GM23338 (cell line): Measurements from ENCODE around the gene METAP1D. TPM values are rescaled to one million over a fixed set of nuclear protein-coding genes. Genes with fewer than 3 reads are reported as not detected.
A peak's percentile ranks its signal among the peaks of the same experiment; 100 is the strongest.

Experiments used
- ATAC-seq: fragments of 200-7000 bp; cut with Tn5 transposase; 3 replicates; pipeline ENCODE4 v1.9.1; 2020
- DNase-seq: peaks from one replicate; pipeline ENCODE4 v3.0.0-alpha.2; 2015; ENCODE audit warnings: low spot score
- H2AFZ ChIP-seq: fragments of 200-600 bp; sonication (generic); 2 replicates; pipeline ENCODE4 v1.8.0; 2016; ENCODE audit warnings: antibody characterized with exemption, mild to moderate bottlenecking, moderate library complexity
- H3F3A ChIP-seq: fragments of 200-600 bp; sonication (generic); replicated peaks from 2 replicates; pipeline ENCODE4 v1.8.0; 2017; ENCODE audit warnings: antibody characterized with exemption, mixed run types, low read depth
- H3K27ac ChIP-seq: fragments of 200-600 bp; sonication (generic); 2 replicates; pipeline ENCODE4 v1.6.1; 2016; ENCODE audit warnings: low read depth
- H3K27me3 ChIP-seq: fragments of 200-600 bp; sonication (generic); 2 replicates; pipeline ENCODE4 v1.8.0; 2016; ENCODE audit warnings: mild to moderate bottlenecking, mixed run types, moderate library complexity; ENCODE audit not compliant: insufficient read depth
- H3K36me3 ChIP-seq: fragments of 200-600 bp; sonication (generic); 2 replicates; pipeline ENCODE4 v1.8.0; 2016; ENCODE audit warnings: mild to moderate bottlenecking; ENCODE audit not compliant: insufficient read depth
- H3K4me1 ChIP-seq: fragments of 200-600 bp; sonication (generic); 2 replicates; pipeline ENCODE4 v1.8.0; 2016; ENCODE audit warnings: mild to moderate bottlenecking, moderate library complexity; ENCODE audit not compliant: insufficient read depth
- H3K4me2 ChIP-seq: fragments of 200-600 bp; sonication (generic); 2 replicates; pipeline ENCODE4 v1.7.1; 2017; ENCODE audit warnings: mixed run types
- H3K4me3 ChIP-seq: fragments of 200-600 bp; sonication (generic); 2 replicates; pipeline ENCODE4 v1.6.1; 2016; ENCODE audit warnings: mixed run types
- H3K79me2 ChIP-seq: fragments of 200-600 bp; sonication (generic); replicated peaks from 2 replicates; pipeline ENCODE4 v1.8.0; 2017; ENCODE audit warnings: mild to moderate bottlenecking; ENCODE audit not compliant: insufficient read depth
- H3K9me2 ChIP-seq: fragments of 200-600 bp; sonication (generic); 2 replicates; pipeline ENCODE4 v1.8.0; 2017; ENCODE audit not compliant: insufficient read depth
- H4K20me1 ChIP-seq: fragments of 200-600 bp; sonication (generic); replicated peaks from 2 replicates; pipeline ENCODE4 v1.8.0; 2017; ENCODE audit warnings: mild to moderate bottlenecking; ENCODE audit not compliant: insufficient read depth
- H3K27ac Mint-ChIP-seq: 2 replicates; pipeline ENCODE4 v1.8.0; 2020; ENCODE audit warnings: inconsistent platforms, mild to moderate bottlenecking, moderate library complexity, mixed read lengths
- H3K27me3 Mint-ChIP-seq: 3 replicates; pipeline ENCODE4 v1.8.0; 2022; ENCODE audit warnings: low read depth, mild to moderate bottlenecking, moderate library complexity, mixed read lengths, inconsistent platforms; ENCODE audit not compliant: insufficient read depth, poor library complexity
- H3K36me3 Mint-ChIP-seq: 3 replicates; pipeline ENCODE4 v1.8.0; 2021; ENCODE audit warnings: low read depth, mild to moderate bottlenecking, inconsistent platforms, moderate library complexity, mixed read lengths
- H3K4me1 Mint-ChIP-seq: 3 replicates; pipeline ENCODE4 v1.8.0; 2020; ENCODE audit warnings: mild to moderate bottlenecking, inconsistent platforms, mixed read lengths
- H3K4me3 Mint-ChIP-seq: 3 replicates; pipeline ENCODE4 v1.8.0; 2021; ENCODE audit warnings: moderate library complexity, mild to moderate bottlenecking, inconsistent platforms, mixed read lengths
- H3K9me3 Mint-ChIP-seq: 3 replicates; pipeline ENCODE4 v1.8.0; 2020; ENCODE audit warnings: moderate library complexity, mild to moderate bottlenecking, inconsistent platforms, mixed read lengths
- CTCF ChIP-seq, 2 experiments: fragments of 200-600 bp in 1 of 2; sonication (generic) in 1 of 2; conservative IDR thresholded peaks; 2 replicates each; pipeline versions ENCODE4 v1.5.1 to v1.6.1; 2016 to 2017; ENCODE audit warnings: antibody characterized with exemption in 2 of 2, low read depth in 2 of 2, mild to moderate bottlenecking in 2 of 2, moderate library complexity in 1 of 2
- EZH2phosphoT487 ChIP-seq: fragments of 200-600 bp; sonication (generic); IDR thresholded peaks from one replicate; pipeline ENCODE4 v1.8.1; 2018; ENCODE audit warnings: antibody characterized with exemption; ENCODE audit not compliant: unreplicated experiment
- NANOG ChIP-seq: IDR thresholded peaks from 2 replicates; pipeline ENCODE4 v1.6.1; 2016; ENCODE audit warnings: antibody characterized with exemption, borderline replicate concordance
- POLR2AphosphoS5 ChIP-seq: IDR thresholded peaks from 2 replicates; pipeline ENCODE4 v1.6.1; 2016; ENCODE audit warnings: antibody characterized with exemption, low read depth
- REST ChIP-seq: IDR thresholded peaks from one replicate; pipeline ENCODE4 v1.6.1; 2018; ENCODE audit warnings: antibody characterized with exemption; ENCODE audit not compliant: unreplicated experiment
- STAT1 ChIP-seq: IDR thresholded peaks from one replicate; pipeline ENCODE4 v1.6.1; 2016; ENCODE audit warnings: antibody characterized with exemption; ENCODE audit not compliant: unreplicated experiment
- ZNF114 ChIP-seq: fragments of 250-450 bp; sonication (Bioruptor Pico); IDR thresholded peaks from 2 replicates; pipeline ENCODE4 v1.5.0; 2020; ENCODE audit warnings: mild to moderate bottlenecking, moderate library complexity
- ZNF331 ChIP-seq: fragments of 250-450 bp; sonication (Bioruptor Pico); IDR thresholded peaks from 2 replicates; pipeline ENCODE4 v1.5.0; 2020; ENCODE audit warnings: low read depth, mild to moderate bottlenecking, moderate library complexity
- ZNF462 ChIP-seq: fragments of 250-450 bp; sonication (Bioruptor Pico); IDR thresholded peaks from 2 replicates; pipeline ENCODE4 v1.5.0; 2020; ENCODE audit warnings: mild to moderate bottlenecking, moderate library complexity
- polyA plus RNA-seq: library from polyadenylated mRNA; unstranded; fragments of >200 nt; fragmentation: Nextera tagmentation; extraction: Ambion mirVana; gene quantifications from 2 replicates; pipeline ENCODE4 v1.2.1, GENCODE V29; 2016
- total RNA-seq: library from RNA; depleted of rRNA; stranded (reverse); fragments of >200 nt; shearing (Covaris generic); gene quantifications from 2 replicates; pipeline ENCODE4 v1.2.3, GENCODE V29; 2014

The METAP1D gene
- total and polyA plus RNA-seq, 2 experiments from 2014 or later = 12.8 to 15.5 TPM

- no peak overlapping the region for H3K4me2 ChIP-seq
- H3K27me3 Mint-ChIP-seq = peaks cover 1% of the 10 kb centered on the region
- ATAC-seq = no peak
Measured at GRCh38 chr2:172047566-172048507, 48.1 kb downstream of the METAP1D start.

More at GRCh38 chr2:172047566-172048507, 48.1 kb downstream of the METAP1D start:
- Histone ChIP-seq H3K36me3 (no peaks in the 10 kb centered on the region), H2AFZ (no peak overlapping the region), H3K27me3 (no peaks in the 10 kb centered on the region), H3K79me2 (no peaks in the 10 kb centered on the region), H4K20me1 (no peaks in the 10 kb centered on the region), H3K9me2 (no peaks in the 10 kb centered on the region), H3K27ac (peak overlapping the region; percentile 58; the same call in 1 of the 2 replicates), H3K4me1 (peaks cover 9% of the 10 kb centered on the region; the same call in 1 of the 2 replicates), H3F3A (no peaks in the 10 kb centered on the region), H3K4me3 (no peak overlapping the region)
- Mint-ChIP-seq H3K27ac (no peak overlapping the region), H3K9me3 (no peaks in the 10 kb centered on the region), H3K4me1 (peaks cover 15% of the 10 kb centered on the region; the same call in 2 of the 3 replicates), H3K4me3 (no peak overlapping the region), H3K36me3 (no peaks in the 10 kb centered on the region)
- TF ChIP-seq REST = no peak
- TF ChIP-seq CTCF (conservative IDR thresholded peaks at IDR 0.05; ENCODE audit: low read depth in 2 of 2) = no peak
- no peak for TF ChIP-seq ZNF462 (CRISPR knock-in tag)
- TF ChIP-seq EZH2phosphoT487 = no peak
- TF ChIP-seq ZNF114 (CRISPR knock-in tag) = no peak
- TF ChIP-seq NANOG = no peak
- TF ChIP-seq ZNF331 (CRISPR knock-in tag) = no peak
- no peak for TF ChIP-seq POLR2AphosphoS5
- no peak for TF ChIP-seq STAT1
- DNase-seq = no peak
